Left ventricle myocardium inferior (tissue), 1 donor: ENCODE measurements around the gene OR51B6. TPM values are rescaled to one million over a fixed set of nuclear protein-coding genes. Genes with fewer than 3 reads are reported as not detected.
"Not testable (repeated sequence)": the region's sequence is repeated elsewhere in the genome, so short reads cannot be mapped to it uniquely, and the experiment has no call there.

Experiments used
- DNase-seq: peaks from one replicate; pipeline ENCODE4 v3.0.0-alpha.2; 2020
- H3K27ac ChIP-seq: fragments of 200-600 bp; replicated peaks from 2 replicates; pipeline ENCODE4 v1.8.0; 2021
- H3K27me3 ChIP-seq: fragments of 200-600 bp; 2 replicates; pipeline ENCODE4 v1.8.0; 2021; ENCODE audit warnings: low read depth
- H3K36me3 ChIP-seq: fragments of 200-600 bp; 2 replicates; pipeline ENCODE4 v1.8.0; 2021
- H3K4me1 ChIP-seq: fragments of 200-600 bp; 2 replicates; pipeline ENCODE4 v1.8.0; 2021
- H3K4me3 ChIP-seq: fragments of 200-600 bp; 2 replicates; pipeline ENCODE4 v1.8.0; 2021; ENCODE audit warnings: mild to moderate bottlenecking, moderate library complexity
- H3K9me3 ChIP-seq: fragments of 200-600 bp; replicated peaks from 2 replicates; pipeline ENCODE4 v1.8.0; 2021
- intact Hi-C: fragments of 100-400 bp; cut with micrococcal nuclease; formaldehyde crosslinking; loops from one replicate; pipeline ENCODE4 v1.11.0; 2022
- total RNA-seq: library from RNA; stranded (reverse); fragmentation: NEBNext Ultra II Directional; extraction: Animal tissue kit (Norgen Biotek cat#: 25700); gene quantifications from one replicate; pipeline ENCODE4 v1.2.1, GENCODE V29; 2021
- TF ChIP-seq, protein P1 (sequence below): fragments of 200-600 bp; IDR thresholded peaks from 2 replicates; pipeline ENCODE4 v1.8.0; 2021; ENCODE audit warnings: antibody characterized with exemption, mild to moderate bottlenecking, borderline replicate concordance
- donor health status: DM: no; HTN: yes; CAD: no; lungs with severe emphysema.

The OR51B6 gene
- total RNA-seq, 1 donor from 2014 or later: not detected

DNA sequence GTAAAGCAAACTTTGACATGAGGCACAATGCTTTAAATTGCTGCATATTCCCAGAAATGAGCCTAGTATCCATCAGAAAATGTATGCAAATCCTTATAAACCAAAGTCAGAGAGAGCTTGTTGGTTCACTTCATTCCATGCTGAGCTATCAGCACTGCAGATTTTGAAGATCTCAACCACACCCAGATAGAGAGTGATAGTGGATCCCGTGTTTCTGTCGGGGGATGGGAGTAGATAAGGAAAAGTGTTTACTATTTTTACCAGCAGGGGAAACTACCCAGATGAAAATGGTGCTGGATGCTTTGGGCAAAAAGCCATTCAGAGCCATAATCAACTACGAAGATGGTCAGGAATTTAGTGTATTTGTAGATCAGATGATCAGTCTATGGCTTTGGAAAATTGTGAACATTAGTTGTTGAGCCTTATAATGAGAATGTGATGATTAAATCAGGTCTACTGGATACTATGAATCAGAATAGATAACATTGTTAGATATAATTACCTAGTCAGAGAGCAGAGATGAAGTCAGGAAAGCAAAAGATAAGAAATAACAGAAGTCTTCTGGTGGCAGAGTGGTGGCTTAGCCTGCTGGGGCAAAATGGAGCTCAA lies 10.8 kb downstream of the OR51B6 start:
- intact Hi-C loops: no loop called here
- no peaks in the 10 kb centered on the region for H3K27me3 ChIP-seq
- no peaks in the 10 kb centered on the region for H3K36me3 ChIP-seq
- no peaks in the 10 kb centered on the region for H3K9me3 ChIP-seq
- DNase-seq: no peak
- H3K27ac ChIP-seq: no peak overlapping the region
- no peak overlapping the region for H3K4me3 ChIP-seq
- TF ChIP-seq, protein P1, sequence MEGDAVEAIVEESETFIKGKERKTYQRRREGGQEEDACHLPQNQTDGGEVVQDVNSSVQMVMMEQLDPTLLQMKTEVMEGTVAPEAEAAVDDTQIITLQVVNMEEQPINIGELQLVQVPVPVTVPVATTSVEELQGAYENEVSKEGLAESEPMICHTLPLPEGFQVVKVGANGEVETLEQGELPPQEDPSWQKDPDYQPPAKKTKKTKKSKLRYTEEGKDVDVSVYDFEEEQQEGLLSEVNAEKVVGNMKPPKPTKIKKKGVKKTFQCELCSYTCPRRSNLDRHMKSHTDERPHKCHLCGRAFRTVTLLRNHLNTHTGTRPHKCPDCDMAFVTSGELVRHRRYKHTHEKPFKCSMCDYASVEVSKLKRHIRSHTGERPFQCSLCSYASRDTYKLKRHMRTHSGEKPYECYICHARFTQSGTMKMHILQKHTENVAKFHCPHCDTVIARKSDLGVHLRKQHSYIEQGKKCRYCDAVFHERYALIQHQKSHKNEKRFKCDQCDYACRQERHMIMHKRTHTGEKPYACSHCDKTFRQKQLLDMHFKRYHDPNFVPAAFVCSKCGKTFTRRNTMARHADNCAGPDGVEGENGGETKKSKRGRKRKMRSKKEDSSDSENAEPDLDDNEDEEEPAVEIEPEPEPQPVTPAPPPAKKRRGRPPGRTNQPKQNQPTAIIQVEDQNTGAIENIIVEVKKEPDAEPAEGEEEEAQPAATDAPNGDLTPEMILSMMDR: no peak
- H3K4me1 ChIP-seq: peaks cover 15% of the 10 kb centered on the region

DNA sequence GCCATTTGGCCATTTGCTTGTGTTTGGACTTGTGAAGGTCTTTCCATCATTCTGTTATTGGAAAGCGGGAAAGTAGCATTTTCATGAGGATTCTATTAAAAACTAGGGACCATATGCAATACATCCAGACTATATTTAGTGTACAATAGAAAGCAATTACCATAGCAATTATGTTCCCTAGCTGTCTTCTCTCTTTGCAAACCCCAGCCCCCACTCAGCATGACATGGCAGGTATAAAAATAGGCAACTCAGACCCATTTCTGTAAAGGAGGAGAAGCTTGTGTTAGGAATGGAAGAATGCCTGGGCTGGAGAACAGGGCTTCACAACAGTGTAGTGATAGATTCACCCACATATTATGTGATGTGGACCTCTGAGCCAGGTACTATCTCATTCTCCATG lies 12.4 kb downstream of the OR51B6 start:
- H3K27me3 ChIP-seq: no peaks in the 10 kb centered on the region
- DNase-seq: no peak
- H3K9me3 ChIP-seq: no peaks in the 10 kb centered on the region
- H3K36me3 ChIP-seq: no peaks in the 10 kb centered on the region
- no peak overlapping the region for H3K27ac ChIP-seq
- H3K4me3 ChIP-seq: no peak overlapping the region
- intact Hi-C loops: no loop called here
- H3K4me1 ChIP-seq: peaks cover 24% of the 10 kb centered on the region
- TF ChIP-seq, protein P1: no peak

DNA sequence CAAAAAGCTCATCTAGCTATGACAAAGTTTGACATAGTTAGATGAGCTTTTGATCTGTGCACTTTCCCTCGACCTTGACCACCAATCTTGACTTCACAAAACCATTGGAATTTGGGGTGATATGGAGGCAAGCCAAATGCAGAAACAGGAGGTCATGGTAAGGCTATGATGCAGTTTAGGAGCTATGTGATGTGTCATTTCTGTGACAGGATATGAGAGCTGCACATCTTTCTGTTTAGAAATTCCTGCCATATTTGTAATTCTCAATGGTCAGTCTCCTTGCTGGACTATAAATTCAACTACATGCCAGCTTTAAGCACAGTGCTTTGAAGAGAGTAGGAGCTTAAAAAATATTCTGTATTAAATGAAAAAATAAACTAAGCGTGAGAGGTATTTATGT lies 12.9 kb downstream of the OR51B6 start:
- TF ChIP-seq, protein P1: no peak
- Histone ChIP-seq H3K4me3 (no peak overlapping the region), H3K9me3 (no peaks in the 10 kb centered on the region), H3K27me3 (no peaks in the 10 kb centered on the region), H3K36me3 (no peaks in the 10 kb centered on the region), H3K4me1 (peaks cover 24% of the 10 kb centered on the region), H3K27ac (no peak overlapping the region)
- DNase-seq: no peak
- intact Hi-C loops: no loop called here

DNA sequence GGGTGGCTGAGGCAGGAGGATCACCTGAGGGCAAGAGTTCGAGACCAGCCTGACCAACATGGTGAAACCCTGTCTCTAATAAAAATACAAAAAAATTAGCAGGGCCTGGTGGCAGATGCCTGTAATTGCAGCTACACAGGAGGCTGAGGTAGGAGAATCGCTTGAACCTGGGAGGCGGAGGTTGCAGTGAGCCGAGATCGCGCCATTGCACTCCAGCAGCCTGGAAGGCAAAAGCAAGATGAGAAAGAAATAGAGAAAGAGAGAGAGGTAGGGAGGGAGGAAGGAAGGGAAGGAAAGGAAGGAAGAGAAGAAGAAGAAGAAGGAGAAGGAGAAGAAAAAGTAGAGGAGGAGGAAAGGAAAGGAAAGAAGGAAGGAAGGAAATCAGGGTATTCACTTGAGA lies 15.1 kb downstream of the OR51B6 start:
- H3K9me3 ChIP-seq, H3K27ac ChIP-seq, H3K4me3 ChIP-seq, DNase-seq, intact Hi-C loops, H3K27me3 ChIP-seq, H3K36me3 ChIP-seq: not testable (repeated sequence)
- peaks cover 24% of the 10 kb centered on the region for H3K4me1 ChIP-seq

DNA sequence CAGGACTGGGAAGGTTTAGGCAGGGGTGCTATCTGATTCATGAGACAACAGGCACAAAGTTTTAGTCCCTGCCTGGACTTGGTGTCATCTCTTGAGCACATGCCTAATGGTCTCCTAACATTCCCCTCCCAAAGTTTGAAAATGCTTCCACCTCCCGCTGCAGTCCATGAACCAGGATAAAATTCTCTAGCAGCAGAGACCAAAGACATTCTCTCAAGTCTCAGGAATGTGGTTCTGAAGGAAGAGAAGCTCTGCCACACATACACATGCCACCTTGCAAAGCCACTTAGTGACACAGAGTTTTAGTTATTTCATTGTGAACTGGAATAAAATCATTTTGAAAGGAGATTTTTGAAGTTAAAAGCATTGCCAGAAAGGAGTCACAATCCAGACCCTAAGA lies 15.5 kb downstream of the OR51B6 start:
- intact Hi-C loops: no loop called here
- no peak for DNase-seq
- Histone ChIP-seq H3K36me3 (no peaks in the 10 kb centered on the region), H3K27me3 (no peaks in the 10 kb centered on the region), H3K27ac (no peak overlapping the region), H3K4me1 (peaks cover 24% of the 10 kb centered on the region), H3K9me3 (no peaks in the 10 kb centered on the region), H3K4me3 (no peak overlapping the region)
- TF ChIP-seq, protein P1: no peak

DNA sequence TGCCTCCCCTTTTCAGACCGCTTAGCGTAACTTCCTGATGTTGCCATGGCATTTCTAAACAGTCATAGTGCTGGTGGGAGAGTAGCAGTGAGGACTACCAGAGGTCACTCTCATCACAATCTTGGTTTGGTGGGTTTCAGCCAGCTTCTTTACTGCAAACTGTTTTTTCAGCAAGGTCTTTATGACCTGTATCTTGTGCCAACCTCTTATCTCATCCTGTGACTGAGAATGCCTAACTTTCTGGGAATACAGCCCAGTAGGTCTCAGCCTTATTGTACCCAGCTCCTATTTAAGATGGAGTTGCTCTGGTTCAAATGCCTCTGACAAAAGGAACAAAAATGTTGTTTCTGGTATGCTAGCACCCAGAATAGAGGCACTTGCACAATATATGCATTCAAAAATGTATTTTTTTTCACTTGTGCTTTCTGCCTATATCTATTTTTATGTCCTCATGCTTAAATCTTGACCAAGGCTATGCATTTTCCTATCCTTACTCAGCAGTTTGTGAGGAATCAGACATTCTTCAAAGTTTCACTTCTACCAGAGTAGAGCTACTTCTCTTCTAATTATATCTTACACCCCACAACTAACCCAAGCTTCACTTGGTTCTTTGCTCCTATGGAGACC lies 16.3 kb downstream of the OR51B6 start:
- no peak overlapping the region for H3K4me3 ChIP-seq
- peaks cover 24% of the 10 kb centered on the region for H3K4me1 ChIP-seq
- DNase-seq: no peak
- peaks cover under 1% of the 10 kb centered on the region for H3K9me3 ChIP-seq
- intact Hi-C loops: no loop called here
- no peak overlapping the region for H3K27ac ChIP-seq
- no peaks in the 10 kb centered on the region for H3K36me3 ChIP-seq
- no peaks in the 10 kb centered on the region for H3K27me3 ChIP-seq
- TF ChIP-seq, protein P1: no peak
